H1 (cell line): ENCODE measurements around the gene NOL8. TPM values are rescaled to one million over a fixed set of nuclear protein-coding genes. Genes with fewer than 3 reads are reported as not detected.

Source experiments
- ASH2L ChIP-seq: fragments of 200-600, 300-600 bp; sonication (generic); IDR thresholded peaks from one replicate; pipeline ENCODE4 v1.7.1; 2017; ENCODE audit warnings: low read length
- CEBPB ChIP-seq: IDR thresholded peaks from 2 replicates; pipeline ENCODE4 v1.6.1; 2012; ENCODE audit warnings: low read depth, low read length
- CHD2 ChIP-seq: IDR thresholded peaks from 2 replicates; pipeline ENCODE4 v1.6.1; 2012; ENCODE audit warnings: low read length, improper control_type of control experiment
- CHD7 ChIP-seq: fragments of 300-600 bp; sonication (generic); IDR thresholded peaks from 2 replicates; pipeline ENCODE4 v1.7.1; 2012; ENCODE audit warnings: low read length, moderate library complexity, mild to moderate bottlenecking, inconsistent platforms; ENCODE audit not compliant: insufficient replicate concordance
- CREB1 ChIP-seq: IDR thresholded peaks from 2 replicates; pipeline ENCODE4 v1.6.1; 2012; ENCODE audit warnings: inconsistent platforms
- KDM5A ChIP-seq: fragments of 200-600 bp; IDR thresholded peaks from 2 replicates; pipeline ENCODE4 v1.7.1; 2012; ENCODE audit warnings: mild to moderate bottlenecking, low read length, inconsistent platforms, mixed read lengths
- MAFK ChIP-seq: IDR thresholded peaks from 2 replicates; pipeline ENCODE4 v1.6.1; 2012; ENCODE audit warnings: low read depth, mild to moderate bottlenecking, improper control_type of control experiment, low read length
- RAD21 ChIP-seq, 2 experiments: IDR thresholded peaks in 1 of 2; conservative IDR thresholded peaks in 1 of 2; 2 replicates each; pipeline ENCODE4 v1.6.1; 2011; ENCODE audit warnings: low read depth in 2 of 2, low read length in 2 of 2, improper control_type of control experiment in 1 of 2, inconsistent platforms in 1 of 2, mild to moderate bottlenecking in 1 of 2, moderate library complexity in 1 of 2
- SAP30 ChIP-seq: fragments of 300-600 bp; sonication (generic); IDR thresholded peaks from 2 replicates; pipeline ENCODE4 v1.7.1; 2012; ENCODE audit warnings: low read length, moderate library complexity, mild to moderate bottlenecking, inconsistent platforms; ENCODE audit not compliant: insufficient read depth, insufficient replicate concordance
- SP1 ChIP-seq: IDR thresholded peaks from 2 replicates; pipeline ENCODE4 v1.6.1; 2011; ENCODE audit warnings: low read depth, low read length
- ZNF274 ChIP-seq: IDR thresholded peaks from 2 replicates; pipeline ENCODE4 v1.7.0; 2012; ENCODE audit warnings: low read length, borderline replicate concordance; ENCODE audit errors: extremely low read depth
- polyA plus RNA-seq, 7 experiments: library from polyadenylated mRNA; depleted of rRNA in 3 of 7; stranded (reverse) in 5 of 7; unstranded in 2 of 7; fragments of >200 nt in 5 of 7; fragments of 200-250 nt in 2 of 7; gene quantifications; 1 replicate in 5 of 7; 2 replicates in 1 of 7; 4 replicates in 1 of 7; pipeline versions ENCODE4 v1.2.1 to v1.2.3, GENCODE V29; 2011 to 2013; ENCODE audit warnings: missing spikeins in 2 of 7, mixed read lengths in 2 of 7
- total RNA-seq: library from RNA; stranded (reverse); fragmentation: NEBNext Ultra II Directional; extraction: Animal tissue kit (Norgen Biotek cat#: 25700); gene quantifications from 2 replicates; pipeline ENCODE4 v1.2.1, GENCODE V29; 2021

The NOL8 gene
- total and polyA plus RNA-seq, 2 of the 8 experiments (the other 6 are each of a cell fraction or from before 2014, with no cell fraction given): 6.2 to 30.4 TPM

DNA sequence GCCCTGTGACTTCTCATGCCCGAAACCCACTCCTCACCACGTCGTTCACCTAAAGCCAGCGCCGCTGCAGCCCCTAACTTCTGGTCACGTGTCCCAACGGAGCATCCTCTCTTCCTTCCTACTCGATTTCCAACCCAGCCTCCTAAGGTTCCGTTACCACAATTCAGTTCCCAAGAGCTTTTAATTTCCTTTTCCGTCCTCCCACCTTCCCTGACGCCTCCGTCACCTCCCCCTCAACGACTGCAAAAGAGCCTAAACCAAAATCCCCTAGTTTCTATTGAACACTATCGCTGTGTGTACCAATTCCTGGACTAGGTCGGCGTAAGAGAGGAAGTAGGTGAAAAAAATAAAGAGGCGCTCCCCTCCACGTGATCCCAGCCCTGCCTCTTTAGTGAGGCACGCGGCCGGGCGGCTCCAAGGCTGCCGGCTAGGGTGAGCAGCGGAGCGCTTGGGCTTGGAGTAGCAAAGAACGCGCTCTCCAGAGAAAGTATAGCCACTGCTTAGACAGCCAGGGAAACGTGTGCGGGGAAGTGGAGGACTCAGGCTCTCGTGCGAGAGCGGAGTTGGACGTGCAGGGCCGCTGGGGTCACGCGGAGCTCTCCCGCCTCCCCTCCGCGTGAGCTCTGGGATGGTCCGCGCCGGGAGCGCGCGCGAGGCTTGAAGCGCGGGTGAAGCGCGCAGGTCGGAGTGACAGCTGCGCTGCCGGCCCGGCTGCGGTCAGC, at the start of gene NOL8, which contains the start of gene CENPP (continued):
- TF ChIP-seq CHD7: no peak
- peak; percentile 27 for TF ChIP-seq CREB1
- TF ChIP-seq ZNF274: no peak
- peak; percentile 90 for TF ChIP-seq ASH2L
- peak; percentile 99 for TF ChIP-seq SAP30
- no peak for TF ChIP-seq MAFK
- TF ChIP-seq KDM5A: peak; percentile 96
- peak; percentile 39; the same call in 1 of the 2 replicates for TF ChIP-seq SP1
- no peak for TF ChIP-seq CEBPB
- no peak; the same call in 1 of the 2 replicates for TF ChIP-seq CHD2
- no peak for TF ChIP-seq RAD21 (IDR thresholded peaks at IDR 0.05 in 1 of 2, conservative IDR thresholded peaks at IDR 0.05 in 1 of 2; ENCODE audit: low read depth in 2 of 2, low read length in 2 of 2)
